Activated naive CD8-positive, alpha-beta T cell treated with anti-CD3 and anti-CD28 coated beads, Interleukin-2, amount 10 ng/mL, durations not matched to agents 7 days and 5 days (primary cell): Measurements from ENCODE around the gene NPDC1. TPM values are rescaled to one million over a fixed set of nuclear protein-coding genes. Genes with fewer than 3 reads are reported as not detected.

Source experiments
- ATAC-seq: fragments of 150-1000 bp; cut with Tn5 transposase; one replicate; pipeline ENCODE4 v1.10.0; 2021; ENCODE audit warnings: low read depth, moderate library complexity
- POLR2A ChIA-PET: fragments of 350-600 bp; sonication (Branson Sonifier 250); formaldehyde crosslinking; loops from one replicate; lab custom pipeline; 2021; ENCODE audit warnings: antibody characterized with exemption; lab: Charles Lee
- DNase-seq: peaks from one replicate; pipeline ENCODE4 v3.0.0; 2021
- H3K27ac Mint-ChIP-seq: one replicate; pipeline ENCODE4 v1.8.0; 2022; ENCODE audit warnings: mild to moderate bottlenecking, mixed read lengths
- H3K27me3 Mint-ChIP-seq: one replicate; pipeline ENCODE4 v1.8.0; 2022; ENCODE audit warnings: mild to moderate bottlenecking, moderate library complexity, mixed read lengths
- H3K36me3 Mint-ChIP-seq: one replicate; pipeline ENCODE4 v1.8.0; 2021; ENCODE audit warnings: mild to moderate bottlenecking, mixed read lengths
- H3K4me1 Mint-ChIP-seq: one replicate; pipeline ENCODE4 v1.8.0; 2021; ENCODE audit warnings: mixed read lengths
- H3K4me3 Mint-ChIP-seq: one replicate; pipeline ENCODE4 v1.8.0; 2022; ENCODE audit warnings: mild to moderate bottlenecking, moderate library complexity, mixed read lengths
- H3K9me3 Mint-ChIP-seq: one replicate; pipeline ENCODE4 v1.8.0; 2021; ENCODE audit warnings: mixed read lengths
- total RNA-seq, 2 experiments: library from RNA; stranded (reverse); gene quantifications; one replicate each; pipeline ENCODE4 v1.2.3, GENCODE V29; 2021

Gene NPDC1
- total RNA-seq, 2 experiments from 2014 or later: 22.4 to 27.0 TPM

GRCh38 chr9:137080260-137081122, 34.5 kb upstream of the NPDC1 start:
- ATAC-seq (no peak), DNase-seq (no peak)
- H3K4me1 Mint-ChIP-seq: peaks cover 7% of the 10 kb centered on the region
- POLR2A ChIA-PET: interaction anchor here (1.5 to 2.1 kb wide), 2 partner anchors 11 to 161 kb away, joined by 3 to 6 read pairs; partner anchors contain the start of genes SAPCD2 and TUBB4B
- H3K9me3 Mint-ChIP-seq: no peaks in the 10 kb centered on the region
- H3K4me3 Mint-ChIP-seq: no peak overlapping the region
- no peaks in the 10 kb centered on the region for H3K27me3 Mint-ChIP-seq
- no peak overlapping the region for H3K27ac Mint-ChIP-seq
- H3K36me3 Mint-ChIP-seq: peaks cover 11% of the 10 kb centered on the region

- Mint-ChIP-seq H3K4me3 (peak overlapping the region; percentile 54), H3K36me3 (peaks cover 11% of the 10 kb centered on the region), H3K27ac (no peak overlapping the region), H3K9me3 (no peaks in the 10 kb centered on the region), H3K27me3 (no peaks in the 10 kb centered on the region), H3K4me1 (peaks cover 4% of the 10 kb centered on the region)
- POLR2A ChIA-PET: interaction anchor here (1.2 to 2.1 kb wide), 2 partner anchors 10 to 17 kb away, joined by 3 to 6 read pairs; partner anchors contain the start of gene SAPCD2
- DNase-seq: no peak
- no peak for ATAC-seq
Measured at GRCh38 chr9:137079401-137079787, 33.4 kb upstream of the NPDC1 start.

- Mint-ChIP-seq H3K4me3 (peak overlapping the region; percentile 79), H3K36me3 (peaks cover 11% of the 10 kb centered on the region), H3K9me3 (no peaks in the 10 kb centered on the region), H3K4me1 (peaks cover 4% of the 10 kb centered on the region), H3K27ac (no peak overlapping the region), H3K27me3 (no peaks in the 10 kb centered on the region)
- no peak for ATAC-seq
- POLR2A ChIA-PET: interaction anchor here (1.1 to 2.1 kb wide), 3 partner anchors 9 to 17 kb away, joined by 3 to 6 read pairs (median 5); partner anchors contain the start of gene SAPCD2
- no peak for DNase-seq
Measured at GRCh38 chr9:137078701-137079400, 32.9 kb upstream of the NPDC1 start.

GRCh38 chr9:137077758-137078693, 32.0 kb upstream of the NPDC1 start:
- Mint-ChIP-seq H3K27ac (peak overlapping the region; percentile 86), H3K27me3 (no peaks in the 10 kb centered on the region)
- POLR2A ChIA-PET: interaction anchor here (1.0 to 3.5 kb wide), 7 partner anchors 8 to 163 kb away, joined by 3 to 31 read pairs (median 5); partner anchors contain the start of genes MAN1B1, RNF208, SAPCD2 and TUBB4B

GRCh38 chr9:137077010-137077747, 31.2 kb upstream of the NPDC1 start, which contains the start of gene UAP1L1:
Gene UAP1L1, plus strand, starts transcription at chr9:137077517. Its CDS starts 16 bp downstream, at chr9:137077533.
- peak within 1 kb of the TSS; percentile 86 for H3K27ac Mint-ChIP-seq
- DNase-seq (peak; percentile 81), ATAC-seq (peak; percentile 70)
- peaks cover 11% of the 10 kb centered on the region for H3K36me3 Mint-ChIP-seq
- POLR2A ChIA-PET: interaction anchor here (0.6 to 3.5 kb wide), 9 partner anchors 9 to 270 kb away, joined by 3 to 31 read pairs (median 4); partner anchors contain the start of genes MAN1B1, PAXX, RABL6 and RNF208
- H3K4me3 Mint-ChIP-seq: peak within 1 kb of the TSS; percentile 79
- no peaks in the 10 kb centered on the region for H3K9me3 Mint-ChIP-seq
- H3K27me3 Mint-ChIP-seq: no peaks in the 10 kb centered on the region
- H3K4me1 Mint-ChIP-seq: peaks cover 5% of the 10 kb centered on the region

More at GRCh38 chr9:137077758-137078693, 32.0 kb upstream of the NPDC1 start:
- Mint-ChIP-seq H3K9me3 (no peaks in the 10 kb centered on the region), H3K4me3 (peak overlapping the region; percentile 79), H3K36me3 (peaks cover 11% of the 10 kb centered on the region), H3K4me1 (peaks cover 4% of the 10 kb centered on the region)
- ATAC-seq: peak; percentile 72
- peak; percentile 77 for DNase-seq

- H3K27ac Mint-ChIP-seq: peak overlapping the region; percentile 68
- H3K9me3 Mint-ChIP-seq: no peaks in the 10 kb centered on the region
- POLR2A ChIA-PET: interaction anchor here (0.6 to 3.5 kb wide), 8 partner anchors 10 to 269 kb away, joined by 3 to 31 read pairs (median 4); partner anchors contain the start of genes MAN1B1, RABL6 and TUBB4B
- no peak for DNase-seq
- H3K27me3 Mint-ChIP-seq: no peaks in the 10 kb centered on the region
- peaks cover 5% of the 10 kb centered on the region for H3K4me1 Mint-ChIP-seq
- H3K36me3 Mint-ChIP-seq: peaks cover 6% of the 10 kb centered on the region
- ATAC-seq: no peak
- peak overlapping the region; percentile 68 for H3K4me3 Mint-ChIP-seq
Measured at GRCh38 chr9:137076636-137077009, 30.6 kb upstream of the NPDC1 start.

GRCh38 chr9:137075275-137075775, 29.3 kb upstream of the NPDC1 start:
- peak overlapping the region; percentile 25 for H3K4me3 Mint-ChIP-seq
- peaks cover 6% of the 10 kb centered on the region for H3K36me3 Mint-ChIP-seq
- no peak for ATAC-seq
- no peak for DNase-seq
- H3K27ac Mint-ChIP-seq: no peak overlapping the region
- peaks cover 13% of the 10 kb centered on the region for H3K4me1 Mint-ChIP-seq
- POLR2A ChIA-PET: interaction anchor here (3.5 kb wide), 1 partner anchor 11 kb away, joined by 31 read pairs; the partner anchor contains the start of gene MAN1B1
- H3K27me3 Mint-ChIP-seq: no peaks in the 10 kb centered on the region
- H3K9me3 Mint-ChIP-seq: no peaks in the 10 kb centered on the region

DNA sequence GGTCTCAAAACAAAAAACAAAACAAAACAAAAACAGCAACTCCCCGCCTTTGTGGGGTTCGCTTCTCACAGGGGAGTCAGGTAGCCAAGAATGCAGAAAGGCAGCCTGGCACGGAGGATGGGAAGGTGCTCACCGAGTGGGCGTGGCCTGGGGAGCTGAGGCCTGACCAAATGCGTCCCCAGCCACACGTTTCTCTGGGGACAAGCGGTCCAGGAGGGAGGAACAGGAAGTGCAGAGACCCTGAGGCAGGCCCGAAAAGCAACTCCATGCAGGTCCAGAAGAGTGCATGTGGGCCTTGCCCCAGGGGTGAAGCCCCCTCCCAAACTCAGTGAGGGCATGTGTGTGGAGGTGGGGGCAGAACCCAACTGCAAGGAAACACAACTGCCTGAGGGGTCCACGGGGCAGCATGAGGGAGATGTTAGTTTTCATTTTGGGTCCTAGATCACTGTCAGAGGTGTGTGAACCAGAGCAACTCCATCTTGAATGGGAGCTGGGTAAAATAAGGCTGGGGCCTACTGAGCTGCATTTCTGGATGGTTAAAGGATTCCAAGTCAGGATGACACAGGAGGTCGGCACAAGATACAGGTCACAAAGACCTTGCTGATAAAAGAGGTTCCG, 28.8 kb upstream of the NPDC1 start:
- no peak for DNase-seq
- H3K4me3 Mint-ChIP-seq: no peak overlapping the region

DNA sequence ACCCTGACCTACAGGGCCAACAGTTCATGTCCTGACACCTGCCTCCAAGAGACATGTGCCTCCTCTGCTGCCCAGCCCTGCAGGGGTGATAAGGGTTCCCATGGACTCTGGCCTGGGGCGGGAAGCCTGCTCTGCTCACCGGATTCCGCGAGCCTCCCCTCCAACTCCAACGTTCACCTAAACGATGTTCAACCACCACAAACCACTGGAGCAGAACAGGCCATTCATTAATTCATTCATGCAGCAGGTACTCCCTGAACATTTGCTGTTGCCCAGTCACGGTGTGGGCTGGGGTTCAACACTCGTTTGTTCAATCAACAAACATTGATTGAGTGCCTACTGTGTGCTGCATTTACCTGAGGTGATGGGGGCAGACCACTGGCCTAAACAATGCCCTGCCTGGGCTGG, 28.0 kb upstream of the NPDC1 start:
- Mint-ChIP-seq H3K27ac (no peak overlapping the region), H3K4me3 (no peak overlapping the region), H3K36me3 (peaks cover 2% of the 10 kb centered on the region), H3K9me3 (no peaks in the 10 kb centered on the region), H3K27me3 (no peaks in the 10 kb centered on the region), H3K4me1 (peaks cover 13% of the 10 kb centered on the region)
- POLR2A ChIA-PET: no interaction called here
- DNase-seq (no peak), ATAC-seq (no peak)

More for the DNA sequence above, 28.8 kb upstream of the NPDC1 start:
- POLR2A ChIA-PET: interaction anchor here (3.5 kb wide), 1 partner anchor 12 kb away, joined by 31 read pairs; the partner anchor contains the start of gene MAN1B1
- Mint-ChIP-seq H3K9me3 (no peaks in the 10 kb centered on the region), H3K36me3 (peaks cover 3% of the 10 kb centered on the region), H3K4me1 (peaks cover 13% of the 10 kb centered on the region), H3K27me3 (no peaks in the 10 kb centered on the region), H3K27ac (peak overlapping the region; percentile 30)
- ATAC-seq: no peak

DNA sequence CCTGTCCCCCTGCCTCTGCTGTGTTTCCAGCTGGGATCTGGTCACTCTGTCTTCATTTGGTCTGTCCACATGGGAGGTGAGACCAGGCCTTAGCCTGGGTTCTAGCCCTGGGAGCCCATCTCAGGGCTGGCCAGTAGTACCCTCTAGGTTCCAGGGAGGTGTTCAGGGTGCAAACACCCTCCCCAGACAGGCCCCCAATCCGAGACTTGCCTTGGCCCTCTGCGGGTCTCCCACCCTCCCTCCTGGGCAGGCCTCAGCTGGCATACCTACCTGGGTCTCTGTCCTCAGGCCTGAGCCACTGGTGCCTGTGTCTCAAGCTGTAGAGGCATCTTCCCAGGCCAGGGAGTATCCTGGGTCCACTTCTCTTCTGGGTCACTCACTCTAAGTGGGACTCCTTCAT, 25.3 kb upstream of the NPDC1 start:
- Mint-ChIP-seq H3K9me3 (no peaks in the 10 kb centered on the region), H3K4me1 (peaks cover 20% of the 10 kb centered on the region), H3K27ac (peak overlapping the region; percentile 91), H3K36me3 (no peaks in the 10 kb centered on the region), H3K4me3 (peak overlapping the region; percentile 82), H3K27me3 (no peaks in the 10 kb centered on the region)
- DNase-seq (peak; percentile 35), ATAC-seq (no peak)
- POLR2A ChIA-PET: interaction anchor here (0.8 to 5.4 kb wide), 14 partner anchors 15 to 169 kb away, joined by 3 to 75 read pairs (median 6); partner anchors contain the start of genes ABCA2, ANAPC2, FBXW5 and MAN1B1

DNA sequence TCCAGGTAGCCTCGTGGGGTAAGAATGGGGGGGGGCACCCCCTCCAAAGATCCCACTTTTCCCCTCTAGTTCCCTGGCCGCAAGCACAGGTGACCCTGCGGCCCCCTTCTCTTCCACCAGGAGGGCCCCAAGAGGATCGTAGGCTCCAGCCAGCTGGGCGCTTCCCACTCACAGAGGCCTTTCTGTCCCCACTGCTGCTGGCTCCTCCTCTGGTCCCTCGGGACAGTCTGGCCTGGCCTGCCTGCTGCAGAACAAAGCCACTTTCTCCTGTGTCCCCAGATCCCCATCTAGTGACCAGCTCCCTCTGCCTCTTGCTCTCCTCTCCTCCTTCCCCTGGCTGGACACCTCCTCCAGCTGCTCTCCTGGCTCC, 24.9 kb upstream of the NPDC1 start:
- Mint-ChIP-seq H3K9me3 (no peaks in the 10 kb centered on the region), H3K27ac (peak overlapping the region; percentile 91), H3K36me3 (no peaks in the 10 kb centered on the region), H3K27me3 (no peaks in the 10 kb centered on the region), H3K4me3 (peak overlapping the region; percentile 82), H3K4me1 (peaks cover 20% of the 10 kb centered on the region)
- DNase-seq: no peak
- no peak for ATAC-seq
- POLR2A ChIA-PET: interaction anchor here (0.6 to 5.4 kb wide), 28 partner anchors 8 to 950 kb away, joined by 3 to 75 read pairs (median 4); partner anchors contain the start of genes ABCA2, ANAPC2, ENTPD2 and FBXW5
